ENCODE measurements around the gene TNFSF10.

- TF ChIP-seq CTCF (conservative IDR thresholded peaks at IDR 0.05 in 1 of 2, IDR thresholded peaks at IDR 0.05 in 1 of 2; ENCODE audit: extremely low read depth in 1 of 2, insufficient read depth in 1 of 2, low read depth in 1 of 2, low read length in 2 of 2) (no peak), EZH2 (IDR thresholded peaks at IDR 0.05; ENCODE audit: borderline replicate concordance, low read length) (no peak)
Observed at GRCh38 chr3:172569128-172570008, 46.1 kb upstream of the TNFSF10 start.
